CD4-positive, alpha-beta T cell treated with Interleukin-15 for 4 hours (primary cell): ENCODE data around the gene KCND3.

Source experiments
- DNase-seq: peaks from one replicate; pipeline ENCODE4 v3.0.0-alpha.2; 2020; ENCODE audit warnings: low spot score

Gene KCND3

GRCh38 chr1:111989531-111990025 is at the start of gene KCND3:
TSS of gene KCND3 (minus strand) at chr1:111989668.
- DNase-seq: no peak

DNA sequence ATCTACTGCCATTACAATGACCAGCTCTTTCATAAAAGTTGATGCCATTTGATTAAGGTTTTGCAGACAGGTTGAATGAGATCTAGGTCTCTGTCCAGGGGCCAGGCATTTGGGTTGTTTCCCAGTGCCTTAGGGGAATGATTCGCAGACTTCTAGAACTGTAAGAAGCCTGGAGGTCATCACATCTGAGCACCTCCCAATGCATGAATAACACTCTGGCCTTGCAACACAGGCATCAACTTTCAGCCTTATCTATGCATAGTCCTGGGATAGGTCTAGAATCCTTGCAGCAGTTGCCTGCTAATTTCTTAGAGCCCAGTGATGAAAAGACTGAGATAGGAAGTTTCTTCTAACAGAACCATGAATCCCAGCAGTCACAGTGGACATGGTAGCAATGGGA is 44.8 kb upstream of the KCND3 start:
- DNase-seq: no peak

DNA sequence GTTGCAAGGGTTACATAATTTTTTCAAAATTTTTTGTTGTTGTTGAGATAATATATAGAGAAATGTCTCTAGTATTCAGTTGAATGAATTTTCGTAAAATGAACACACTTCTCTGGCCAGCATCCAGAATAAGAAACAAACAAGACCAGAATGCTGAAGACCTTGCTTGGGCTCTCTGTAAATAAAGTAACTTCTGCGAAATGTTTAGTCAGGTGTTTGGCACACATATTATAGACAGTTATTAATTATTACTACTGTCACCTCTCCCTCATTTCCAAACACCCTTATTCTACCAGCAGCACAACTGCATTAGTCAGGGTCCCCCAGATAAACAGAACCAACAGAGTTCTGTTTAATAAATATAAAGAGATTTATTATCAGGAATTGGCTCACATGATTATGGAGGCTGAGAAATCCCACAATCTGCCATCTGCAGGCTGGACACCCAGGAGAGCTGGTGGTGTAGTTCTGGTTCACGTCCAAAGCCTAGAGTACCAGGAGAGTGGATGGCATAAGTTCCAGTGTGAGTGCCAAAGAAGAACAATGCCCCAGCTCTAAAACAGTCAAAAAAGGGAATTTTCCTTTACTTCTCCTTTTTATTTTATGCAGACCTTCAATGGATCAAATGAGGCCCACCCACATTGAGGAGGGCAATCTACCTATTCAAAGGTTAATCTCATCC is 44.1 kb upstream of the KCND3 start:
- no peak for DNase-seq

GRCh38 chr1:112030157-112030556 is 40.7 kb upstream of the KCND3 start:
- DNase-seq: no peak

GRCh38 chr1:112027696-112028095 is 38.2 kb upstream of the KCND3 start:
- DNase-seq: no peak

DNA sequence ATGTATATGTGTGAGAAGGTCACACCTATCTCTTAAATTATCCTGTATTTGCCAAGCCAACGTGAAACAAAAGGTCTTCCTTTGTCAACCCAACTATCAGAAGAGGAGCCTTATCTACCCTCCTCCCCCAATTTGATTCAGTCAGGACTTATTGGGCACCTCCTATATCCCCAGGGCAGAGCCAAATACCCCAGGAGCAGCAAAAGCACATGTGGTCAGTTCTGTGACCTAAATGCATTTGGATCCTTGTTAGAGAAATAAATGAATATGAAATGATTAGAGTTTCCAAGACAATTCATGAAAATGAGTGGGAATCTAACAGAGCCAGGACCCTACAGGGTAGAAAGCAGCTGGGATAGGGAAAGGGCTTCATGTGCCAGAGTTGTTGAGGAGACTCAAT is 37.0 kb upstream of the KCND3 start:
- DNase-seq: no peak

GRCh38 chr1:112026016-112026415 is 36.5 kb upstream of the KCND3 start:
- no peak for DNase-seq

DNA sequence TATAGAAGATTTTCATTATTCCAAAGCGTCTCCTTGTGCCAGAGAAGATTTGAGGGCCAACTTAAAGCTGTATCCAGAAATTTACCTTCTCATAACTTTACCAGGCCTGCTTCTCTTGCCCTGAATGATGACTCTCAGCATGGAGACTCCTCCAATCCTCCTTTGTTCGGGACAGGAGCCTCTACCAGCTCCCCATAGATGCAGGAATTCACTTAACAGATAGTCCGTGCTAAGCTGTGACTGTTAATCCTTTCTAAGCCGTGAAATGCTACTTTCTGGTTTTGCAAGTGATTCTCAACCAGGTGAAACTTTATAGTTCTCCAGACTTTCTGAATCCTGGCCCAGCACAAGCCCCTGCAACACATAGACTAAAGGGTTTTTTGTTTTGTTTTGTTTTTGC is 31.8 kb upstream of the KCND3 start:
- no peak for DNase-seq

DNA sequence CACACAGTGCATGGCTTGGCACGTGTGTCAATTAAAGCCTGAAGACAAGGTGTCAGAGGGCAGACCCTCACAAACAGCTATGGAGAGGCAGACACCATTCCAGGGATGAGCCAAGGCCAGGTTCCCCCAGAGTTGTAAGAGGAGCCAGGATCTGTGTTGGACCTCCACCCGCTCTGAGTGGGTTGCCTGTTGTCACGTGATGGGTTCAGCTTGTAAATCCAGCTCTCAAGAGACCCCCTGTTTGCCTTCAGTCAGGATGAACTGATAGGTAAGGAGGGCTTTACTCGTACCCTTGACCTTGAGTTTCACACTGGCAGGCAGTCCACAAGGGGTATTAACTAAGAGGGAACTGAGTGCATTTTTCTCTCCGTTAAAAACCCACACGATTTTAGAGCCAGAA is 27.7 kb upstream of the KCND3 start:
- DNase-seq: no peak

GRCh38 chr1:112012823-112013222 is 23.4 kb upstream of the KCND3 start:
- no peak for DNase-seq

DNA sequence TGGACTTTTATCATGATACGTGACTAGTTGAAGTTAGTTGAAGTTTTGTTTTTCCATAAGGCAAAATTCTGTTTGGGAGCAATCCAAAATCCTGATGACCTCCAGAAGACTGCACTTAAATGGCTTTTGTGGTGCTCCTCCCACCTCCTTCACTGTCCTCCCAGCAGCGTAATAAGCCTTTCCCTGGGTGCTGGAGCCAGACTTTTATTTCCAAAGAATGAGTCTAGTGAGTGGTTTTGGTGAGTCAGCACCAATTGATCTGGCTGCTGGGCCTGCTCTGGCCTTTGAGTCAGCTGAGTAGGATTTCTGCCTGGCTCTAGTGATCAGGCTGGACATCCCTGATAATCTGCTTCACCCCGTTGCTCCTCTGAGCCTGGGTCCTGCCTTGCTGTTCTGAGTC is 21.7 kb upstream of the KCND3 start:
- DNase-seq: no peak

- no peak for DNase-seq
These were observed 17.7 kb upstream of the KCND3 start for GRCh38 chr1:112007169-112007568.

- DNase-seq: no peak
These were observed 17.1 kb upstream of the KCND3 start for GRCh38 chr1:112006416-112007025.

DNA sequence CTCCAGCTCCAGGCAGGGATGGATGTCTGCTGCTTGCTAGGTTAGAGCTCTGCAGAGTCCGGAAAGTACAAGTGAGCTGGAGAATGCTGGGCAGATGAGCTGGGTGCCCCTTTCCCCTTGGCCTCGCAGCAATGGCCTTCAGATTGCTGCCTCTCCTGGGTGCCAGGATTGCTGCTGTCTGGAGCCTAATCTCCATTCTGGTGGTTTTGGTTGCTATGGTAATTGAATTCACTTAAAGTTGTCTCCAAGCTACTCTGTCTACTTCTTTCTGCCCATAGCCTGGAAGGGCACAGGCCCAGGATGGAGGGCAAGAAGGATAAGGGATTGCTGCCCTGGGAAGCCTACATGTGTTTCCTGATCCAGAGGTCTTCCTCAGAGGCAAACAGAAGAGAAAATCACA is 14.6 kb upstream of the KCND3 start:
- no peak for DNase-seq

DNA sequence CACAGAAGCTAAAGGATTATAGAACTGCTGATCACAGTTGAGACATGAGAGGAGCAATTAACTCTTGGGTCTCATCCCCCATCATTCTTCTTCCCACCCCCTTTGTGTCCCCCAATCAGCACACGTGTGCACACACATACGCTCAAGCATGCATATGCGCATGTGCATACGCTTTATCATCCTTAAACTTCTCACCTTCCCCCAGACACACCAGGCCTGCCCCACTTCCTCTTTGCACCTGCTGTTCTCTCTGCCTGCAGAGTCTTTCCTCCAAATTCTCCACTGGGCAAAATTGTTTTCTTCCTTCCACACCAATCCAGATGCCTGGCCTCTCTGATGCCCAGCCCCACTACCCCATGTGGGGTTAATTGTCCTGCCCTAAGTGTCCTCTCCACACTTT is 13.0 kb upstream of the KCND3 start:
- no peak for DNase-seq

DNA sequence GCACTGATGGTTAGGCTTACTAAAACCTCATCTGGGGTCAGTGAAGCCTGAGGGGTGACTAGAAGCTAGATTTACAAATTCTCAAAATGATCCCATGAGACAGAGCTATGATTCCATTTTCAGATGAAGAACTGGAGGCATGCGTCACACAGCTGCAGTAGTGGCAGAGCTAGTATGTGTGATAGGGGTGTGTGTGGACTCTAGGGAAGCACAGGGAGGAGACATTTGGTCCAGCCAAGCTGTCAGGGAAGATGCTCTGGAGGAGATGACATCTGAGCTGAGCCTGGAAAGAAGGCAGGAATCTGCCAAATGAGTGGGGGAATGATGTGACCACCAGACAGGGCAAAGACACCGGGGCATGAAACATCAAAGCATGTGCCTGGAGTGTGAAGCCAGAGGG is 12.0 kb upstream of the KCND3 start:
- no peak for DNase-seq

GRCh38 chr1:112000048-112000447 is 10.6 kb upstream of the KCND3 start:
- DNase-seq: no peak

- no peak for DNase-seq
These were observed 8.9 kb upstream of the KCND3 start for GRCh38 chr1:111998332-111998731.

GRCh38 chr1:111992476-111992875 is 3.0 kb upstream of the KCND3 start:
- no peak for DNase-seq

DNA sequence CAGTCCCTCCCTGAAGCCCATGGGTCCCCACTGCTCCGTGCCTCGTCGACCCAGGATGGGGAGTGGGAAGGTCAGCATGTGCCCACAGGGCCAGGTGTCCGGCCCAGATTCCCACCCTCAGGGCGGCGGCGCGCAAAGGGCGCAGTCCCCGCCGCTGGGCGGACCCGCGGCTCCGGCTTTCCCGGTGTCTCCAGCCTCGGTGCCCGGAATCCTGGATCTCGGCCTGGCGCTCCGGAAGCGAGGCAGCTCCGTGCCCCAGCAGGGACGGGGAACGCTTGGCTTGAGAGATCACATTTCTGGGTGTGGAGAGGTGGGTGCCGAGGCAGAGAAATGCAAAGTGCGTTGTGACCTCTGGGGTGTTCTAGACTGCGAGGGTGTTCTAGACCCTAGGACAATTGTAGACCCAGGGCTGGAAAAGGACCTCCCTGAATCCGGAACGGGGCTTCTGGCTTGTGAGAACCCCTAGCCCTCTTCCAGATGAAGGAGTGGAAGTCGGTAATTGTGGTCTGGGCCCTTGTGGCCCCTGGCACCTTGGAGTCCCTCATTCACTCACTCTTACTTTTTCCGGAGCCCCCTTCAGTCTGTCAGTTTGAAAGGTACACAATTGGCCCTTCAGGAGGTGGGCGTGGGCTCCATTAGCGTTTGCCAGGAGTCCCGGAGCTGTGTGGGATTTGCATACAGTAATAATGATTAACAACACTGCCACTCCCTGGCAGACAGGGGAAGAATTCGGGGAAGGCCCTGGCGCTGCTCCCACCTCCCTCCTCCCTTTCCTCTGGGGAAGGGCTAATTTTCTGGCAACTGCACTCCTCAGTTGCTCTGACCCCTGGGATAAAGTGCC is 1.6 kb upstream of the KCND3 start:
- DNase-seq: no peak

GRCh38 chr1:111990026-111990877 is 784 bp upstream of the KCND3 start:
- DNase-seq: no peak
